SK-MEL-5 (cell line): ENCODE results near the gene DUSP6. TPM values are rescaled to one million over a fixed set of nuclear protein-coding genes. Genes with fewer than 3 reads are reported as not detected.

ENCODE experiments used
- DNase-seq: peaks from one replicate; pipeline ENCODE4 v3.0.0-alpha.2; 2016; ENCODE audit warnings: low read depth, low spot score
- in situ Hi-C: cut with HindIII; loops from 2 replicates; pipeline ENCODE4 v1.10.0; 2016; ENCODE audit warnings: low sequenced_read_pairs, high pct_unique_total_duplicates, low pct_unique_long_range_greater_than_20kb
- total RNA-seq: library from RNA; depleted of rRNA; stranded (reverse); fragments of >200 nt; shearing (Covaris generic); gene quantifications from 2 replicates; pipeline ENCODE4 v1.2.3, GENCODE V29; 2014

Gene DUSP6
- total RNA-seq, 1 experiment from 2014 or later, result 229 TPM

DNA sequence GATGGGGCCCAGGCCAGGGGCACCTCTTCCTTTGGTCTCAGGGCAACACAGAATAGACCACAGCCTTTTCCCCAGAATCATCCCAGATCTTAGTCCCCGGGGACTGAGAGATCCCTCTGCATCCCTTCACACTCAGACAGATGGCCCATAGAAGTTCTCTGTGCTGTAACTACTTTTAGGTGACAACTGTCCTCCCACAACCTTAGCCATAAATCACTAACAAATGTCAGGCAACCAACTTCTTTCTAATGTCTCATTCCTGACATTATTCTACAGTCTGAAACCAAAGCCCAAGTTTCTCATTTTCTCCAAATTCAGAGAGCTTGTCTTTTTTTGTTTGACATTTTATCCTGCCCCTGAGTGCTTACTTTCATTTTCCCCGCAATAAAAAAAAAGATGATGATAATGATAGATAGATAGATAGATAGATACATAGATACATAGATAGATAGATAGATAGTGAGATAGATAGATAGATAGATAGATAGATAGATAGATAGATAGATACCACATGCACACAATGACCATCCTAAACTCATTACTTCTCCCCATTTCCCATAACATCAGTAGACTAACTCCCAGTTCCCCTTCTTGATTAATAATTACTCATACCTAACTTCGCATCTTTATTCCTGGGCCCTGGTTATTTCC, 28.6 kb downstream of the DUSP6 start:
- DNase-seq, result no peak
- in situ Hi-C loops, result no loop called here

GRCh38 chr12:89320735-89321134, 31.6 kb downstream of the DUSP6 start:
- DNase-seq, result no peak
- in situ Hi-C loops, result no loop called here

DNA sequence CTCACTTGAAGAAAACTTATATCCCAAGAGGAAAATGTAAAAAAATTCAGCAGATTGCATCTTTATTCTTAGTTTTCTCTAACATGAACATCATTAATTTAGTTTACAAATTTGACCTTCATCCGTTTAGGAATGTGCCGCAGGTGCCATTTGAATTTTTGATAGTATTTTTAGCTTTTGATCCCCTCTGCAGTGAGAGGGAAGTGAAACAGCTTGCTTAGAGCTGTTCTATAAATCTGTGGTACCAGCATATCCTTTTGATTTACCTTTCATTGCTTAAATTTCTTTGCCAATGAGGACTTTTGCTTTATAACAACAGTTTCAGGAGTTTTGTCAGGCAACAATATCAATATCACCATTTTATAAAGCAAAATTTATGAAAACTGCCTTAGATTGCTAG, 32.7 kb downstream of the DUSP6 start:
- no peak for DNase-seq
- in situ Hi-C loops, result no loop called here

GRCh38 chr12:89319122-89319521, 33.2 kb downstream of the DUSP6 start:
- no peak for DNase-seq
- in situ Hi-C loops, result no loop called here

GRCh38 chr12:89316705-89317139, 35.6 kb downstream of the DUSP6 start:
- no peak for DNase-seq
- in situ Hi-C loops, result no loop called here

DNA sequence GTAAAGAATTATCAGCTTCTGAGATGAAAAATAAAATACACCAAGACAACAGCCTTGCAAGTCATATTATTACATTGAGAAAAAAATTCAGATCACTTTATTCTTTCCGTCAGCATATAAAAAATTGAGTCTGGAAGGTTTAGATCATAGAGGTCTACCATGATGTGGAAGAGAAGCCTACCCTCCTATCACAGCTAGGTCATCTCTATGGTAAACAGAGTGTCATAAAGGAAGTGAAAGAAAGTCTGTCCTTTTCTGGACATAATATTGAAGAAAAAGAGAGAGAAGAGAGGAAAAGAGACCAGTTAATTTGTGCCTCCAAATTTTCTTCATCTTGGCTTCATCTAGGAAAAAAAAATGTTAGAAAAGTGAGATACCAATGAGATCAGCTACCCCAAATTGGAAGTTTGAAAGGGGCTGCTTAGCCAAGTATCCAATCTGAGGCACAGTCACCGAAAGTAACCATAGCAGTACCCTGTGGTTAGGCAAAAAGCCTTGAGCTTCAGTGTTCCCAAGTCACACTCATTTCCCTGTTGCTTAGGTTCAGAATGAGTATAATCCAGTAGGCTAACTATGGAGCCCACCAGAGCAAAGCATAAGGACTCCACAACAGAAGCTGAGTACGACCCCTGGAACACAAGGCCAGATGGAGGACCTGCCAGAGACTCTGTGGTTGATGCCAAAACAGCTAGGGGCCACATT, 38.1 kb downstream of the DUSP6 start:
- in situ Hi-C loops, result no loop called here
- DNase-seq, result no peak

DNA sequence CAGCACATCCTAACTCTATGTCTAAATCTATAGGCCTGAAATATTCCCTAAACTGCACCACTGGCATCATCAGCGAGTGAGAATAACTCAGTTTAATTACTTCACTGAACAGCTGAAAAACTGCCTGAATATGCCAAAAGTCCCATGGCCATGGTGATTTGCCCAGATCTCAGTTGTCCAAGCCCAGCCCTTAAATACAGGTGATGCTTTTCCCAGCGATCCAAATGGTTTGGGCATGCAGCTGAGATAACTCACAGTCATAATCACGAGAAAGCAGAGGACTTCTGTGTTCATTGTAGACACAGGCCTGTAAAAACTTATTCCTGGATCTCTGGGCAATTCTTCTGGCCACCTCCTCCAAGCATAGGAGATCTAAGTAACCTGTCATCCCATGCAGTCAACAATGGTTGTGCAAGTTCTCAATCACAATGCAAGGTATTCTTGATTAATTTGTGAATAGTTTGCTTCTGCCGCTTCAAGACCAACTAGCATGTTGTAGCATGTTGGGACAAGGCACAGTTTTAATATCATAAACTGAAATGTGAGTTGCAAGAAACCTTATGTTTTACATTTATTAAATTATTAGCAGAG, 40.5 kb downstream of the DUSP6 start:
- no peak for DNase-seq
- in situ Hi-C loops, result no loop called here

DNA sequence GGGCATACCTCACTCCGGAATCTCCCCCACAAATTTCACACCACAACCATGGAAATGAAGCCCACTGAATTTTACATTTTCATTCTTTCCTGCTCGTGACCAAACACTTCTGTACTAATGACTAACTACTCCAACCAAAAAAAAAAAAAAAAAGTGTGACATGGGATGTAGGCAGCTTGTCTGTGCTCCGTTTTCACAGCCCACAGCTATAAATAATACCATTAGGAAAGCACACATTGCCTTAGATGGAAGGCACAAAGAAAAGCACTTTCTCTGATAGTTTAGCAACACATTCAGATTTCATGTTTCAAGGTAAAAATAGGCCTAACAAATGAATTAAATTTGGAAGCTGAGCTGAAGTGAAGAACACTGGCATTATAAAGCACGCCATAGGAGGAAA, 42.5 kb downstream of the DUSP6 start:
- no peak for DNase-seq
- in situ Hi-C loops, result no loop called here

DNA sequence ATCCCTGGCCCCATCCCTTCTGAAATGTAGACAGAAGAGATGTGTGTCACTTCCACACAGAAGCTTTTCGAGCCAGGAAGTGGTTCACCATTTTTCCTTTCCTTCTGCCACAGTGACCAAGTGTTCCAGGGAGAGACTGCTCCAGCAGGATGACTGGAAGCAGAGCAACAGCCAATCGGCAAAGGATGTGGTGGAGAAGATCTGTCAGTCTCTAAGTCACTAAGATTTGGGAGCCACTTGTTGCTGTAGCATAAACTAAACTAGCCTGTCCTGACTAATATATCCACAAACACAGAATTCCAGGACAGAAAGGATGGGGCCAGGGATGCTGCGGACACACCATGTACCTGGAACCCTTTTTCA, 42.9 kb downstream of the DUSP6 start:
- in situ Hi-C loops, result no loop called here
- peak; percentile 30 for DNase-seq

- DNase-seq, result no peak
- in situ Hi-C loops, result no loop called here
Observed at GRCh38 chr12:89307474-89308253, 44.6 kb downstream of the DUSP6 start.

DNA sequence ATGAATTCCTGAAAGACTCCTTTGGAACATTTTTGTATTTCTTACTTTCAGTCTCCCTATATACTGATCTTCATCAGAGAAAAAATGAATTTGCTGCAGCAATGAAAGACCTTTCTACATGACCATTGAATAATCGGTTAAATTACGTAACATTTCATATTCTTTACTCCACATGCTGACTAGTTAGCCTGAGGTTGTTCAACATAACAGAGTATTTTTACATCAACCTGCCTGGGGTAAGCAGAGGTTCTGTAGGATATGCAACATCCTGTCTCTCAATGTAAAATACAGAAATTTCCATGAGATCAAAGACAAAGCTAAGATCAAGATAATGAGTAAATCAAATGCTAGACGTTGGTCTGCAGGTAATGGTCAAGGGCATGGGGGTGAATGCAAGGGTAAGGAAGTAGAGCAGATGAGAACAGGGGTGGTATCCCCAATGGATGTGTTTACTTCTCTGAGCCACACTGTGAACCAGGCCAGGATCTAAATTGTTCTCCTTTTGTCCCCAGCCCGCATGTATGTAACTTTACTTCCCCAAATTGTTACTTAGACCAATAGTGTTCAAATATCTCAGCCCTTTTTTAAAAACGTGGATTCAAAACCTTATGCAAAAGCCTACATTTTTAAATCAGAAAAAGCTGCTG, 45.4 kb downstream of the DUSP6 start:
- in situ Hi-C loops, result no loop called here
- DNase-seq, result no peak

DNA sequence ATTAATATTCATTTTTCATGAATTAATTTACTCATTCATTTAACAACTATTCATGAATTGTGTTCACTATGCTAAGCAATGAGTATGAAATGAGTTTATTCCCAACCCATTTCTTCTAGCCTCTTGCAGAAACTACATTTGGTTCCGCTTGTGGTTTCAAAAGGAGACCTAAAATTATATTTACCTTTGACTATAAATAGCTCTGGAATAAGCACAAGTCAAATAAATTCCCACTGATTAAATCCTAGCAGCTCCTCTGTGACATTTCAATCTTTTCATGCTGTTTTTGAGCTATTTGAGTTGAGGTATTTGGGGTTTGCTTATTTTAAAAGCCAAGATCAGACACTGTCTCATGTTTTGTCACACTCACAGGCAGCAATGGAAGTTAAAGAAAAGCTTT, 46.9 kb downstream of the DUSP6 start:
- in situ Hi-C loops, result no loop called here
- no peak for DNase-seq

GRCh38 chr12:89299931-89300330, 52.4 kb downstream of the DUSP6 start:
- in situ Hi-C loops, result no loop called here
- DNase-seq, result peak; percentile 92

GRCh38 chr12:89299417-89299816, 52.9 kb downstream of the DUSP6 start:
- peak; percentile 51 for DNase-seq
- in situ Hi-C loops, result no loop called here
